ENCODE data around the gene VOPP1. TPM values are rescaled to one million over a fixed set of nuclear protein-coding genes. Genes with fewer than 3 reads are reported as not detected.

VOPP1 gene
- total RNA-seq, 1 experiment from 2014 or later, result 63.9 TPM

GRCh38 chr7:55535617-55536016 is 36.7 kb downstream of the VOPP1 start (continued):
- TF ChIP-seq, protein P1, sequence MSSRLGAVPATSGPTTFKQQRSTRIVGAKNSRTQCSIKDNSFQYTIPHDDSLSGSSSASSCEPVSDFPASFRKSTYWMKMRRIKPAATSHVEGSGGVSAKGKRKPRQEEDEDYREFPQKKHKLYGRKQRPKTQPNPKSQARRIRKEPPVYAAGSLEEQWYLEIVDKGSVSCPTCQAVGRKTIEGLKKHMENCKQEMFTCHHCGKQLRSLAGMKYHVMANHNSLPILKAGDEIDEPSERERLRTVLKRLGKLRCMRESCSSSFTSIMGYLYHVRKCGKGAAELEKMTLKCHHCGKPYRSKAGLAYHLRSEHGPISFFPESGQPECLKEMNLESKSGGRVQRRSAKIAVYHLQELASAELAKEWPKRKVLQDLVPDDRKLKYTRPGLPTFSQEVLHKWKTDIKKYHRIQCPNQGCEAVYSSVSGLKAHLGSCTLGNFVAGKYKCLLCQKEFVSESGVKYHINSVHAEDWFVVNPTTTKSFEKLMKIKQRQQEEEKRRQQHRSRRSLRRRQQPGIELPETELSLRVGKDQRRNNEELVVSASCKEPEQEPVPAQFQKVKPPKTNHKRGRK (CRISPR knock-in tag; IDR thresholded peaks at IDR 0.05; ENCODE audit: borderline replicate concordance), result no peak
- no peak for TF ChIP-seq CREB1 (CRISPR knock-in tag; IDR thresholded peaks at IDR 0.05)
- TF ChIP-seq, protein P2, sequence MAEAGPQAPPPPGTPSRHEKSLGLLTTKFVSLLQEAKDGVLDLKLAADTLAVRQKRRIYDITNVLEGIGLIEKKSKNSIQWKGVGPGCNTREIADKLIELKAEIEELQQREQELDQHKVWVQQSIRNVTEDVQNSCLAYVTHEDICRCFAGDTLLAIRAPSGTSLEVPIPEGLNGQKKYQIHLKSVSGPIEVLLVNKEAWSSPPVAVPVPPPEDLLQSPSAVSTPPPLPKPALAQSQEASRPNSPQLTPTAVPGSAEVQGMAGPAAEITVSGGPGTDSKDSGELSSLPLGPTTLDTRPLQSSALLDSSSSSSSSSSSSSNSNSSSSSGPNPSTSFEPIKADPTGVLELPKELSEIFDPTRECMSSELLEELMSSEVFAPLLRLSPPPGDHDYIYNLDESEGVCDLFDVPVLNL (CRISPR knock-in tag; IDR thresholded peaks at IDR 0.05; ENCODE audit: borderline replicate concordance, low read depth), result no peak
- TF ChIP-seq NR1H2 (CRISPR knock-in tag; IDR thresholded peaks at IDR 0.05), result no peak
- no peak for TF ChIP-seq MAX (CRISPR knock-in tag; IDR thresholded peaks at IDR 0.05)
- TF ChIP-seq, protein P3, sequence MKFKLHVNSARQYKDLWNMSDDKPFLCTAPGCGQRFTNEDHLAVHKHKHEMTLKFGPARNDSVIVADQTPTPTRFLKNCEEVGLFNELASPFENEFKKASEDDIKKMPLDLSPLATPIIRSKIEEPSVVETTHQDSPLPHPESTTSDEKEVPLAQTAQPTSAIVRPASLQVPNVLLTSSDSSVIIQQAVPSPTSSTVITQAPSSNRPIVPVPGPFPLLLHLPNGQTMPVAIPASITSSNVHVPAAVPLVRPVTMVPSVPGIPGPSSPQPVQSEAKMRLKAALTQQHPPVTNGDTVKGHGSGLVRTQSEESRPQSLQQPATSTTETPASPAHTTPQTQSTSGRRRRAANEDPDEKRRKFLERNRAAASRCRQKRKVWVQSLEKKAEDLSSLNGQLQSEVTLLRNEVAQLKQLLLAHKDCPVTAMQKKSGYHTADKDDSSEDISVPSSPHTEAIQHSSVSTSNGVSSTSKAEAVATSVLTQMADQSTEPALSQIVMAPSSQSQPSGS (CRISPR knock-in tag; IDR thresholded peaks at IDR 0.05; ENCODE audit: borderline replicate concordance, low read depth), result no peak
- no peak for TF ChIP-seq ELF4 (CRISPR knock-in tag; IDR thresholded peaks at IDR 0.05; ENCODE audit: low read depth)
- TF ChIP-seq, protein P4, sequence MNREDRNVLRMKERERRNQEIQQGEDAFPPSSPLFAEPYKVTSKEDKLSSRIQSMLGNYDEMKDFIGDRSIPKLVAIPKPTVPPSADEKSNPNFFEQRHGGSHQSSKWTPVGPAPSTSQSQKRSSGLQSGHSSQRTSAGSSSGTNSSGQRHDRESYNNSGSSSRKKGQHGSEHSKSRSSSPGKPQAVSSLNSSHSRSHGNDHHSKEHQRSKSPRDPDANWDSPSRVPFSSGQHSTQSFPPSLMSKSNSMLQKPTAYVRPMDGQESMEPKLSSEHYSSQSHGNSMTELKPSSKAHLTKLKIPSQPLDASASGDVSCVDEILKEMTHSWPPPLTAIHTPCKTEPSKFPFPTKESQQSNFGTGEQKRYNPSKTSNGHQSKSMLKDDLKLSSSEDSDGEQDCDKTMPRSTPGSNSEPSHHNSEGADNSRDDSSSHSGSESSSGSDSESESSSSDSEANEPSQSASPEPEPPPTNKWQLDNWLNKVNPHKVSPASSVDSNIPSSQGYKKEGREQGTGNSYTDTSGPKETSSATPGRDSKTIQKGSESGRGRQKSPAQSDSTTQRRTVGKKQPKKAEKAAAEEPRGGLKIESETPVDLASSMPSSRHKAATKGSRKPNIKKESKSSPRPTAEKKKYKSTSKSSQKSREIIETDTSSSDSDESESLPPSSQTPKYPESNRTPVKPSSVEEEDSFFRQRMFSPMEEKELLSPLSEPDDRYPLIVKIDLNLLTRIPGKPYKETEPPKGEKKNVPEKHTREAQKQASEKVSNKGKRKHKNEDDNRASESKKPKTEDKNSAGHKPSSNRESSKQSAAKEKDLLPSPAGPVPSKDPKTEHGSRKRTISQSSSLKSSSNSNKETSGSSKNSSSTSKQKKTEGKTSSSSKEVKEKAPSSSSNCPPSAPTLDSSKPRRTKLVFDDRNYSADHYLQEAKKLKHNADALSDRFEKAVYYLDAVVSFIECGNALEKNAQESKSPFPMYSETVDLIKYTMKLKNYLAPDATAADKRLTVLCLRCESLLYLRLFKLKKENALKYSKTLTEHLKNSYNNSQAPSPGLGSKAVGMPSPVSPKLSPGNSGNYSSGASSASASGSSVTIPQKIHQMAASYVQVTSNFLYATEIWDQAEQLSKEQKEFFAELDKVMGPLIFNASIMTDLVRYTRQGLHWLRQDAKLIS (CRISPR knock-in tag; IDR thresholded peaks at IDR 0.05; ENCODE audit: borderline replicate concordance), result no peak
- TF ChIP-seq ZMAT4 (CRISPR knock-in tag; IDR thresholded peaks at IDR 0.05), result no peak

DNA sequence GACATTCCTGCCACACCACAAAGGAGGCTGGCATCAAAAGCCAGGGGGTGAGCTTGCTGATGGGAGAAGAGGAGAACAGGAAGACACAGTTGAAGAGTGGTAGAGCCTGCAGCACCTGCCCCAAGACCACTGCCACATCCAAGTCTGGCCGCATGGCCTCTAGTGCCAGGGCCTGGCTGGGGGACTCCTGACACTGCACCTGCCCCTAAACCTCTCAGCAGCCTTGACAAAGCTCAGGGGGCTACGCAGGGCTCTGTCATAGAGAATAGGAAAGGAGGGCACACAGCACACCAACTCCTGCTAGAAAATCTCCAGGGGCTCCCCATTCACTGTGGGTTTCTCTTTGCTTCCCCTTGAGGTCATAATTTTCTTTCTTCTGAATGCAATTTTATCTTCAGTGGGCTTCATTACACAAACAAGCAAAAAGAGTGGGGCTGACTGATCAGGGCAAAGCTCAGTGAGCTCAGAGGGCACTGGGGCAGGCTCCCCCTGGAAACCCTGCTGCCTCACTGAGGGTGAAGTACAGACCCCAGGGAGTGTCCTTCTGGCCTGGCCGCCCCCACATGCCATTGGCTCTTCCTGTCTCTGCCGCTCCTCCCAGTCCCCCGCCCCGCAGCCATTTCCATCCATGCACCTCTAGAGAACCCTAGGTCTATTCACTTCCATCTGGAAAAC is 37.2 kb downstream of the VOPP1 start:
- Mint-ChIP-seq H3K27me3 (ENCODE audit: low read depth) (no peaks in the 10 kb centered on the region), H3K9me3 (no peaks in the 10 kb centered on the region), H3K4me1 (peaks cover 87% of the 10 kb centered on the region), H3K4me3 (no peak overlapping the region), H3K36me3 (no peaks in the 10 kb centered on the region), H3K27ac (0 out of 2 replicates have a peak overlapping the region, but pooled peaks have one; percentile 66)
- ATAC-seq (peak; percentile 28; the same call in 1 of the 2 replicates), DNase-seq (ENCODE audit: low spot score) (no peak)
- TF ChIP-seq SP1 (CRISPR knock-in tag; conservative IDR thresholded peaks at IDR 0.05), result no peak
- TF ChIP-seq ZNF219 (CRISPR knock-in tag; IDR thresholded peaks at IDR 0.05; ENCODE audit: borderline replicate concordance), result no peak
- no peak for TF ChIP-seq MYBL2 (CRISPR knock-in tag; IDR thresholded peaks at IDR 0.05)
- TF ChIP-seq SMAD4 (CRISPR knock-in tag; IDR thresholded peaks at IDR 0.05), result no peak
- TF ChIP-seq, protein P5, sequence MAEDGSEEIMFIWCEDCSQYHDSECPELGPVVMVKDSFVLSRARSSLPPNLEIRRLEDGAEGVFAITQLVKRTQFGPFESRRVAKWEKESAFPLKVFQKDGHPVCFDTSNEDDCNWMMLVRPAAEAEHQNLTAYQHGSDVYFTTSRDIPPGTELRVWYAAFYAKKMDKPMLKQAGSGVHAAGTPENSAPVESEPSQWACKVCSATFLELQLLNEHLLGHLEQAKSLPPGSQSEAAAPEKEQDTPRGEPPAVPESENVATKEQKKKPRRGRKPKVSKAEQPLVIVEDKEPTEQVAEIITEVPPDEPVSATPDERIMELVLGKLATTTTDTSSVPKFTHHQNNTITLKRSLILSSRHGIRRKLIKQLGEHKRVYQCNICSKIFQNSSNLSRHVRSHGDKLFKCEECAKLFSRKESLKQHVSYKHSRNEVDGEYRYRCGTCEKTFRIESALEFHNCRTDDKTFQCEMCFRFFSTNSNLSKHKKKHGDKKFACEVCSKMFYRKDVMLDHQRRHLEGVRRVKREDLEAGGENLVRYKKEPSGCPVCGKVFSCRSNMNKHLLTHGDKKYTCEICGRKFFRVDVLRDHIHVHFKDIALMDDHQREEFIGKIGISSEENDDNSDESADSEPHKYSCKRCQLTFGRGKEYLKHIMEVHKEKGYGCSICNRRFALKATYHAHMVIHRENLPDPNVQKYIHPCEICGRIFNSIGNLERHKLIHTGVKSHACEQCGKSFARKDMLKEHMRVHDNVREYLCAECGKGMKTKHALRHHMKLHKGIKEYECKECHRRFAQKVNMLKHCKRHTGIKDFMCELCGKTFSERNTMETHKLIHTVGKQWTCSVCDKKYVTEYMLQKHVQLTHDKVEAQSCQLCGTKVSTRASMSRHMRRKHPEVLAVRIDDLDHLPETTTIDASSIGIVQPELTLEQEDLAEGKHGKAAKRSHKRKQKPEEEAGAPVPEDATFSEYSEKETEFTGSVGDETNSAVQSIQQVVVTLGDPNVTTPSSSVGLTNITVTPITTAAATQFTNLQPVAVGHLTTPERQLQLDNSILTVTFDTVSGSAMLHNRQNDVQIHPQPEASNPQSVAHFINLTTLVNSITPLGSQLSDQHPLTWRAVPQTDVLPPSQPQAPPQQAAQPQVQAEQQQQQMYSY (CRISPR knock-in tag; IDR thresholded peaks at IDR 0.05), result no peak
- no peak for TF ChIP-seq IRF2 (CRISPR knock-in tag; IDR thresholded peaks at IDR 0.05; ENCODE audit: borderline replicate concordance, low read depth)
- ChIA-PET POLR2A (no interaction called here), CTCF (no interaction called here)

Measured in WTC11 (cell line).